HFFc6 (cell line): ENCODE data around the gene SHISA5. TPM values are rescaled to one million over a fixed set of nuclear protein-coding genes. Genes with fewer than 3 reads are reported as not detected.
"Not testable (repeated sequence)": the region's sequence is repeated elsewhere in the genome, so short reads cannot be mapped to it uniquely, and the experiment has no call there.

ENCODE experiments used
- DNase-seq: peaks from one replicate; pipeline ENCODE4 v3.0.0-alpha.2; 2018
- H3K27ac Mint-ChIP-seq: 2 replicates; pipeline ENCODE4 v1.8.0; 2020; ENCODE audit warnings: mild to moderate bottlenecking, mixed read lengths
- H3K27me3 Mint-ChIP-seq: 2 replicates; pipeline ENCODE4 v1.8.0; 2021; ENCODE audit warnings: mild to moderate bottlenecking, moderate library complexity, mixed read lengths; ENCODE audit not compliant: insufficient read depth
- H3K36me3 Mint-ChIP-seq: 2 replicates; pipeline ENCODE4 v1.8.0; 2021; ENCODE audit warnings: low read depth, mixed read lengths
- H3K4me1 Mint-ChIP-seq: 2 replicates; pipeline ENCODE4 v1.8.0; 2020; ENCODE audit warnings: low read depth, mixed read lengths
- H3K4me3 Mint-ChIP-seq: 2 replicates; pipeline ENCODE4 v1.8.0; 2020; ENCODE audit warnings: mild to moderate bottlenecking, moderate library complexity, mixed read lengths
- H3K9me3 Mint-ChIP-seq: 2 replicates; pipeline ENCODE4 v1.8.0; 2020; ENCODE audit warnings: mild to moderate bottlenecking, mixed read lengths
- CTCF ChIP-seq: fragments of 200-600 bp; sonication (generic); IDR thresholded peaks from 2 replicates; pipeline ENCODE4 v1.5.0; 2021; ENCODE audit warnings: antibody characterized with exemption, mild to moderate bottlenecking
- total RNA-seq, 6 experiments: library from RNA; stranded (reverse); fragmentation: NEBNext Ultra II Directional; extraction: Animal tissue kit (Norgen Biotek cat#: 25700); gene quantifications; 2 replicates in 1 of 6; 3 replicates in 5 of 6; pipeline ENCODE4 v1.2.3, GENCODE V29; 2021

Gene SHISA5
- total RNA-seq, 6 experiments from 2014 or later, result 266 to 286 (median 277) TPM

DNA sequence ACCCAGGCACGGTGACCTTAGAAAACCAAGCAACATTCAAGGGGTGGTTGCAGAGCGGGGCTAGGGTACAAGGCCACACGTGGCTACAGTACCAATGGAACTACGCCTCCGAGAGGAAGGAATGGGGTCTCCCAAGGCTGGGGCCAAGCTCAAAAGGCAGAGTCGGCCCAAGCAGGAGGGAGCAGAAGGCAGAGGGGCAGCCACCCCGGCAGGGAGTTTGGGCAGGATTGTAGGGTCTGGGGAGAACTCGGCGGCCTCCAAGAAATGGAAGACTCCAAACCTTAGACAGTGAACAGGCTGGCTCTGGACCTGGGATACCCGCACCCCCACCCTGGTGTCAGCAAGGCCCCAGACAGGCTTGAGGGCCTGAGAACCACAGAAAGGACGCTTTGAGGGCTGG, 28.8 kb downstream of the SHISA5 start:
- no peaks in the 10 kb centered on the region for H3K9me3 Mint-ChIP-seq
- no peak for TF ChIP-seq CTCF
- H3K4me3 Mint-ChIP-seq, result no peak overlapping the region
- peaks cover 3% of the 10 kb centered on the region; the same call in 1 of the 2 replicates for H3K27me3 Mint-ChIP-seq
- H3K4me1 Mint-ChIP-seq, result peaks cover 9% of the 10 kb centered on the region
- H3K27ac Mint-ChIP-seq, result no peak overlapping the region
- H3K36me3 Mint-ChIP-seq, result peaks cover 7% of the 10 kb centered on the region
- DNase-seq, result no peak

GRCh38 chr3:48474619-48475018, 29.4 kb downstream of the SHISA5 start:
- peaks cover 3% of the 10 kb centered on the region for H3K27me3 Mint-ChIP-seq
- H3K9me3 Mint-ChIP-seq, result no peaks in the 10 kb centered on the region
- H3K4me1 Mint-ChIP-seq, result peaks cover 15% of the 10 kb centered on the region
- no peak for TF ChIP-seq CTCF
- no peak for DNase-seq
- no peak overlapping the region for H3K27ac Mint-ChIP-seq
- H3K4me3 Mint-ChIP-seq, result no peak overlapping the region
- peaks cover 5% of the 10 kb centered on the region; the same call in 1 of the 2 replicates for H3K36me3 Mint-ChIP-seq

- not testable (repeated sequence) for H3K27ac Mint-ChIP-seq
These were observed 29.9 kb downstream of the SHISA5 start for GRCh38 chr3:48474031-48474430.

DNA sequence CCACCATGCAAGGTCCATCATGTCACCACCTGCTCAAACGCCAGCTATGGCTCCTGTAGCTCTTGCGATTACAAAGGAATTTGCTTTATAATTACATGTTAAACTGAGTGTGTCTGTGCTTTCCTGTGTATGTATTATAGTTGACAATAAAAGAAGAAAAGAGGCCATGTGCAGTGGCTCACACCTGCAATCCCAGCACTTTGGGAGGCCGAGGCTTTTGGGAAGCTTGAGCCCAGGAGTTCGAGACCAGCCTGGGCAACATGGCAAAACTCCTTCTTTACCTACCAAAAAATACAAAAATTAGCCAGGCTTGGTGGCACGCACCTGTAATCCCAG, 30.4 kb downstream of the SHISA5 start:
- Mint-ChIP-seq H3K4me1 (peaks cover 25% of the 10 kb centered on the region), H3K27me3 (peaks cover 5% of the 10 kb centered on the region), H3K4me3 (peak overlapping the region; percentile 99; the same call in 1 of the 2 replicates), H3K36me3 (peaks cover 11% of the 10 kb centered on the region; the same call in 1 of the 2 replicates), H3K9me3 (no peaks in the 10 kb centered on the region), H3K27ac (peak overlapping the region; percentile 100)
- TF ChIP-seq CTCF, result no peak
- no peak for DNase-seq

More at GRCh38 chr3:48474031-48474430, 29.9 kb downstream of the SHISA5 start:
- not testable (repeated sequence) for H3K27me3 Mint-ChIP-seq, H3K36me3 Mint-ChIP-seq, H3K4me3 Mint-ChIP-seq, DNase-seq, H3K9me3 Mint-ChIP-seq
- peaks cover 21% of the 10 kb centered on the region for H3K4me1 Mint-ChIP-seq

DNA sequence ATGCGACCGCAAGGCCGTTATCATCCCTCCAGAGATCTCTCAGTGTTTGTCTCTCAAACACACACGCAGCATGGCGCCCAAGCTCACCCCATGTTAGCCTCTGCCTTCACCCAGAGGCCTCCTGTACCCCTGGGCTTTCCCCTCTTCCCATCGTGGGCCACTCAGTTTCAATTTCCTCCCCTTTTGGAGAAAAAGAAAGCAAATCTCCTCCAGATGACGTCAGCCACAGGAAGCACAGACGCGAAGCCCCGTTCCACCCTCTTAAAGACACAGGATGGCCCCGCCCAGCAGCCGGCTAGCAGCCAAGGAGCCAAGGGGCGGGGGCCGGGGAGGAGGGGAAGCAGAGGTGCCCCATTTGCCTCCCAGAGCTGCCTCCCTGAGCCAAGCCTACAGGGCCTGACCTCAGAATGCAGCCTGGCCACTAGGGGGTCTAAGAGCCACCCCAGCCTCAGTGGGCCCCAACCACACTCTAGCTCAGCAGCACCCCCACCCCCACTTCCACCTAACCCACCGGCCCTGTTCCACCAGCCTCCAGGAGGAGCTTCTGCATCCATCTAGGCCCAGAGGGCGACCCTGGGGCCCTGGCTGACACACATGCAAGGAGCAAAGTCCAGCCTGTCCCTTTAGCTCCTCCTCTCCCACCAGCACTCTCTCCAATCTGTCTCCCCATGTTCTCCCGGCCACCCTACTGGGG, 30.9 kb downstream of the SHISA5 start:
- DNase-seq, result peak; percentile 84
- H3K36me3 Mint-ChIP-seq, result peaks cover 12% of the 10 kb centered on the region; the same call in 1 of the 2 replicates
- peaks cover 5% of the 10 kb centered on the region for H3K27me3 Mint-ChIP-seq
- TF ChIP-seq CTCF, result peak; percentile 74
- no peaks in the 10 kb centered on the region for H3K9me3 Mint-ChIP-seq
- H3K27ac Mint-ChIP-seq, result peak overlapping the region; percentile 100
- peak overlapping the region; percentile 99 for H3K4me3 Mint-ChIP-seq
- H3K4me1 Mint-ChIP-seq, result peaks cover 30% of the 10 kb centered on the region

DNA sequence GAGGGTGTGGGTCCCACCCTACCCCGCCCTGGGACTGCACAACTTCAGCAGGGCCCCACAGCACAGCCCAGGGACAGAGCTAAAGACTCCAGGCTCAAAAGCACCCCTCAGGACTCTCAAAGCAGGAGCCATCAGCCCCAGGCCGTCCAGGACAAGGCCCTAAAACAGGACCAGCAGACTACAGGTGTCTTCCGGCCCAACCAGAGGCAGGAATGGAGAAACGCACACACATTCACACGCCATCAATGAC, 31.4 kb downstream of the SHISA5 start:
- H3K27ac Mint-ChIP-seq, result peak overlapping the region; percentile 100
- H3K4me3 Mint-ChIP-seq, result peak overlapping the region; percentile 99
- DNase-seq, result no peak
- peaks cover 17% of the 10 kb centered on the region; the same call in 1 of the 2 replicates for H3K36me3 Mint-ChIP-seq
- no peak for TF ChIP-seq CTCF
- H3K27me3 Mint-ChIP-seq, result peaks cover 5% of the 10 kb centered on the region
- no peaks in the 10 kb centered on the region for H3K9me3 Mint-ChIP-seq
- peaks cover 35% of the 10 kb centered on the region for H3K4me1 Mint-ChIP-seq
